Urinary bladder (tissue), 4 donors: Measurements from ENCODE around the gene ADK. TPM values are rescaled to one million over a fixed set of nuclear protein-coding genes. Genes with fewer than 3 reads are reported as not detected.

Experiments
- DNase-seq: peaks from one replicate; pipeline ENCODE4 v3.0.0-alpha.2; 2015; ENCODE audit errors: extremely low spot score
- H3K27ac ChIP-seq: one replicate; pipeline ENCODE4 v1.5.1; 2013; ENCODE audit warnings: low read depth, mild to moderate bottlenecking, moderate library complexity
- H3K36me3 ChIP-seq: one replicate; pipeline ENCODE4 v1.6.1; 2013; ENCODE audit warnings: mild to moderate bottlenecking, moderate library complexity; ENCODE audit not compliant: insufficient read depth
- H3K4me1 ChIP-seq: one replicate; pipeline ENCODE4 v1.6.1; 2013; ENCODE audit warnings: mild to moderate bottlenecking, moderate library complexity; ENCODE audit not compliant: insufficient read depth
- H3K4me3 ChIP-seq: one replicate; pipeline ENCODE4 v1.5.1; 2013; ENCODE audit warnings: low read depth, low read length
- WGBS: extraction: QIAGEN DNeasy Blood & Tissue Kit; methylation state at CpG from one replicate; pipeline ENCODE4 v1.1.7; 2013; 5-methylcytosine and 5-hydroxymethylcytosine counted together
- polyA plus RNA-seq: library from polyadenylated mRNA; stranded (reverse); fragments of 200-250 nt; gene quantifications from one replicate; pipeline ENCODE4 v1.2.3, GENCODE V29; 2013
- total RNA-seq: library from RNA; depleted of rRNA; stranded (reverse); fragments of >200 nt; gene quantifications from one replicate; pipeline ENCODE4 v1.2.3, GENCODE V29; 2014
- donor health status: healthy with polysubstance abuse.
- donor health status: healthy.

Gene ADK
- total RNA-seq (42.8 TPM), polyA plus RNA-seq (14.2 TPM)

DNA sequence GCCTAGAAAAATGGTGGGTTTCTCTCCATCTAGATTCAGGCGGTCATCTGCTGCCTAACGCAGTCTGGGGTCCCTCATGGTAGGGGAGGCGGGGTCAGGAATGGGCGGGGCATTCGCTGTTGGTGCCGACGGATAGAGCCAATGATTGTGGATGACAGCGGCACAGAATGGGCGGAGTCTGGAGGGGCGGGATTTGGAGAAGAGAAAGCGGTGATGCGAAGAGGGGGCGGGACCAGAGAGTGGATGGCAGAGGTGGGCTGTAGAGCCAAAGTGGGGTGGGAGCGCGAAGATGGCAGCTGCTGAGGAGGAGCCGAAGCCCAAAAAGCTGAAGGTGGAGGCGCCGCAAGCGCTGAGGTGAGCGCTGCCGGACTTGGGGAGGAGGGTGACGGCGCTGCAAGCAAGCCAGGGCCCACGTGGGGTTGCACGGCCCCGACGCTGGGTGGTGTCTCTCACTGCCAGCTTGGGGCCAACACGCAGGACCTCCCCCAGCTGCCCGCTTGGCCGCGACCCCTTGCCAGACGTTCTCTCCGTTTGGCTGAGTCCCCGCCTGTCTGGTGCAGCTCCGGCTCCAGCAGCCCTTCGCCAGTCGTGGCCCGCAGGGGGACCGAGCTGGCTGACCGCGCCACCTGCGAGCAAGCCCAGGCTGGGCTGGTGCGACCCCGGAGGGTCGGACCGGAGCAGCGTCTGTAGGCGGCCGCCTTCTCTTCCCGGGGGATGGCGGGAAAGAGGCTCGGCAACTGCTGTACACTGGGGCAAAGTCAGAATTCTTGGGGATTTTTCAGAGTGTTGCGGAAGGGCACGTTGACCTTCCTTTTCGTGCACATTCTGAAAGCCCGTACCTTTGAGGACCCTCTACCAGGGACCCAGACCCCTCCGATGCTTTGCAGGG lies at the start of gene ADK:
Gene ADK, plus strand, starts transcription at position 232 of the 889 bp plus-strand sequence. Its CDS starts 58 bp downstream, at position 290.
- peaks cover 3% of the 10 kb centered on the region for H3K36me3 ChIP-seq
- peak within 1 kb of the TSS; percentile 87 for H3K4me3 ChIP-seq
- DNase-seq = peak; percentile 98
- under 1% methylated on average over 57 of the region's 57 CpGs for WGBS
- H3K27ac ChIP-seq = peak within 1 kb of the TSS; percentile 53
- H3K4me1 ChIP-seq = peaks cover 1% of the 10 kb centered on the region

DNA sequence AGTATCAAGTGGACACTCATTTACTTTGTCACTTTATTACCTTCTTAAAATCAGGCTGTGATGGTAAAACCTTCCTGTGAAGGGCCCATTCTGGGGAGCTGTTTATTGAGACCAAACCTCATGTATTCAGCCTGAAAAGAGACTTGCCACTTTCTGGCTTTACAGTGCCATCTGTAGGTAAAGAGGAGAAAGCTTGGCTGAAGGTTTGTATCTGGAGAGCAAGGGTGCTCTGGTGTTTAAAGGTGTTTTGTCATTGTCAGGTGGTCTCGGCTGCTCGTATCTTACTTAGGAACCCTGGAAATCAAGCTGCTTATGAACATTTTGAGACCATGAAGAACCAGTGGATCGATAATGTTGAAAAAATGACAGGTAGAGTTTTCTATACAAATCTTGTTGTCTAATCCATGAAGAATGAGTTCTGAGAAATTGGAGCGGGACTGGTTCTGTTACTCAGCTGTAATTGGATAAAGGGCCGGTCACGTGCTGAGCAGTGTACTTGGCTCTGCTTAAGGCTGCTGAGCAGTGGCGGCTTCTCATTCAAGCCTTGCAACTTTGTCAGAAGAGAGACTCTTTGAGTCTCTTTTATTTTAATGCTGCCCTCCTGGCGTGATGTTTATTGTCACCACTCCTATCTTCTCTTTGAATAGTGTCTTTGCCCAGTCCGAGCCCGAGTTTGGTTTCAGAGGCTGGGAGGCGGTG lies 47.3 kb upstream of the ADK start:
- no peak for DNase-seq
- Histone ChIP-seq H3K4me3 (no peak overlapping the region), H3K4me1 (peaks cover 2% of the 10 kb centered on the region), H3K27ac (no peak overlapping the region), H3K36me3 (peaks cover 11% of the 10 kb centered on the region)
- 87% methylated on average over 11 of the region's 11 CpGs for WGBS

DNA sequence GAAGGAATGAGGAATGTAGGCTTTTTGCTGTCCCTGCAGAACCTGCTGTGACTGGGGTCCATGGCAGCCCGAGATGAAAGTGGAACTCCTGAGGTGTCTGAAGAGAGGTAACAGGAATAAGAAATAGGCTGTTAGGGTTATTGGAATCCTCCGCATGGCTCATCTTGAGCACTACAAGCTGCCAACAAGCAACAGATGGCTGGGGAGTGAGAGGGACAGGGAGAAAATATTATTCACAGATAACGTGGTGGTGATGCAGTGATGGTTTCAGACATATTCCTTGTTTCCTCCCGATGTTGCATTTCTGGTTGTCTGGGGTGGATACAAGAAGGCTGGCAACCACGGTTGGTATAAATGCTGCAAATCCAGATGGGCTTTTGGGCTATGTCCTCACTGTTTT lies 46.5 kb upstream of the ADK start:
- no peak overlapping the region for H3K4me3 ChIP-seq
- H3K36me3 ChIP-seq = peaks cover 12% of the 10 kb centered on the region
- no peak overlapping the region for H3K27ac ChIP-seq
- no peak for DNase-seq
- peaks cover under 1% of the 10 kb centered on the region for H3K4me1 ChIP-seq
- 83% methylated on average over 5 of the region's 5 CpGs for WGBS

DNA sequence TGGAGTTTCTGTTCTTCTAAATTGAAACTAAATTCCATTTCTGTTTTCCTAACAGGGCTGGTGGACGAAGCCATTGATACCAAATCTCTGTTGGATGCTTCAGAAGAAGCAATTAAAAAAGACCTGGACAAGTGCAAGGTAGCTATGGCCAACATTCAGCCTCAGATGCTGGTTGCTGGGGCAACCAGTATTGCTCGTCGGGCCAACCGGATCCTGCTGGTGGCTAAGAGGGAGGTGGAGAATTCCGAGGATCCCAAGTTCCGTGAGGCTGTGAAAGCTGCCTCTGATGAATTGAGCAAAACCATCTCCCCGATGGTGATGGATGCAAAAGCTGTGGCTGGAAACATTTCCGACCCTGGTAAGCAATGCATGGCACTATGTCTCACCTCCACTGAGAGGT lies 46.0 kb upstream of the ADK start:
- Histone ChIP-seq H3K4me1 (no peaks in the 10 kb centered on the region), H3K27ac (no peak overlapping the region), H3K36me3 (peaks cover 12% of the 10 kb centered on the region), H3K4me3 (no peak overlapping the region)
- DNase-seq = no peak
- WGBS = 88% methylated on average over 8 of the region's 8 CpGs

DNA sequence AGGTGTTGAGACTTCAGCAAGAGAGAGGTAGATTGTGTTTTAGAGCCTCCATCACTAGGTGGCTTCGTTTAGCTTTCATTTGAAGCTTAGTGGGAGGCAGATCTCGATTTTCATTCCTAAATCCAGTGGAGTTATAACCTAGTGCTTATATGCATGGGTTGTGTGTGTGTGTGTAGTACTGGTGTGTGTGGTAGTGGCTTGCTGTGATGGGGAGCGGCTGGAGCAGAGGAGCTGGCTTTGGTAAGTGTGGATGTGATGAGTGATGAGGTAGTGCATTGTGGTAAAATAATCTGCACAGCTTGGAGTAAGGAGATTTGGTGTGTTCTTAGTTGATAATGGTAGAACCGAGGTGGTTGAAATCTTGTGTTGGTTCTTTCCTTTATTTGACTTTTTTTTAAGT lies 43.6 kb upstream of the ADK start:
- Histone ChIP-seq H3K36me3 (peaks cover 13% of the 10 kb centered on the region), H3K4me3 (no peak overlapping the region), H3K27ac (no peak overlapping the region), H3K4me1 (no peaks in the 10 kb centered on the region)
- DNase-seq = no peak
- 73% methylated on average over 4 of the region's 4 CpGs for WGBS

- no peak for DNase-seq
- Histone ChIP-seq H3K4me3 (no peak overlapping the region), H3K27ac (no peak overlapping the region), H3K36me3 (peaks cover 13% of the 10 kb centered on the region), H3K4me1 (no peaks in the 10 kb centered on the region)
These were observed 41.6 kb upstream of the ADK start for GRCh38 chr10:74109452-74109851.

- WGBS = 73% methylated on average over 1 of the region's 1 CpG
- Histone ChIP-seq H3K4me3 (no peak overlapping the region), H3K27ac (no peak overlapping the region), H3K36me3 (peaks cover 15% of the 10 kb centered on the region), H3K4me1 (no peaks in the 10 kb centered on the region)
- DNase-seq = no peak
These were observed 40.9 kb upstream of the ADK start for GRCh38 chr10:74110120-74110519.

- peaks cover 11% of the 10 kb centered on the region for H3K36me3 ChIP-seq
- DNase-seq = no peak
- WGBS = 97% methylated on average over 14 of the region's 14 CpGs
- H3K4me1 ChIP-seq = no peaks in the 10 kb centered on the region
- no peak overlapping the region for H3K27ac ChIP-seq
- no peak overlapping the region for H3K4me3 ChIP-seq
These were observed 39.2 kb upstream of the ADK start for GRCh38 chr10:74111799-74112198.

DNA sequence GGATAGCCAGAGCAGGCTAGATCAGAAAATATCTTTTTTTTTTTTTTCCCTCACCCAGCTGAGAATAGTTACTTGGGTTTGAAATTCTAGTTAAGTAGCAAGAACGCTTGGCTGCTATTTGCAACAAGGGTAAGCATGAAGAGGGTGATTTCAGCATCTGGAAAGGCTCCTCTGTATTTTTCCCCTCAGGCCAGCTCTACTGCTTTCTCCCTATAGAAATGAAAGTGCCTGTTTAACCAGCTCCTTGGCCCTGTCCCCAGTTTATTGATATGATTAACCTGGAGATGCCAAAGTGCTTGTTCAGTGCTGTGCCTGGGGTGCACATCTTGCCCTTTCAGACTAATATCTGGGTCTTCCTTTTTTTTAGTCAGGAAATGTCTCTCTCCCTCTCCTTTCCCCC lies 37.5 kb upstream of the ADK start:
- no peaks in the 10 kb centered on the region for H3K4me1 ChIP-seq
- no peak for DNase-seq
- no peak overlapping the region for H3K4me3 ChIP-seq
- peaks cover 9% of the 10 kb centered on the region for H3K36me3 ChIP-seq
- H3K27ac ChIP-seq = no peak overlapping the region
- WGBS = 83% methylated on average over 1 of the region's 1 CpG

- H3K27ac ChIP-seq = no peak overlapping the region
- DNase-seq = no peak
- H3K4me1 ChIP-seq = no peaks in the 10 kb centered on the region
- H3K36me3 ChIP-seq = peaks cover 7% of the 10 kb centered on the region
- WGBS = 81% methylated on average over 12 of the region's 12 CpGs
- no peak overlapping the region for H3K4me3 ChIP-seq
These were observed 37.0 kb upstream of the ADK start for GRCh38 chr10:74114041-74114448.

DNA sequence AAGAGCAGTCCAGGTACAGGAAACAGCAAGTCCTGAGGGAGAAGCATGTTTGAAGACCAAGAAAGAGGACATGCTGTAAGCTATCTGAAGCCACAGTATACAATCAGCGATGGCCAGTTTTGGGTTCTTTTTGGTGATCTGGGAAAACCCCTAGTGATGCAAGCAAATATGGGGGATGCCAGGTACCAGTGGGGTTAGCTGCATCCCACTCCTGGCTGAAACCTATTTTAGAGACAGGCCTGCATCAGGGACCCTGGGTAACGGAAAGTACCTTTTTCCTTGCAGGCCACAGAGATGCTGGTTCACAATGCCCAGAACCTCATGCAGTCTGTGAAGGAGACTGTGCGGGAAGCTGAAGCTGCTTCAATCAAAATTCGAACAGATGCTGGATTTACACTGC lies 33.3 kb upstream of the ADK start:
- Histone ChIP-seq H3K4me3 (no peak overlapping the region), H3K36me3 (peaks cover 6% of the 10 kb centered on the region), H3K27ac (no peak overlapping the region), H3K4me1 (no peaks in the 10 kb centered on the region)
- 91% methylated on average over 4 of the region's 4 CpGs for WGBS
- DNase-seq = no peak

DNA sequence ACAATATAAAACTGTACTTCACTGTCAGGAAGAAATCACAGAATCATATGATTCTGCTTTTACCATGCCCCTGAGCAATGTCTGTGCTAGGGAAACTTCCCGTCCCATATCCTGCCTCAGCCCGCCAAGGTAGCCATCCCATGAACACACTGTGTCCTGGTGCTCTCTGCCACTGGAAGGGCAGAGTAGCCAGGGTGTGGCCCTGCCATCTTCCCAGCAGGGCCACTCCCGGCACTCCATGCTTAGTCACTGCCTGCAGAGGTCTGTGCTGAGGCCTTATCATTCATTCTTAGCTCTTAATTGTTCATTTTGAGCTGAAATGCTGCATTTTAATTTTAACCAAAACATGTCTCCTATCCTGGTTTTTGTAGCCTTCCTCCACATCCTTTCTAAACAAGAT lies 32.2 kb upstream of the ADK start:
- H3K4me3 ChIP-seq = no peak overlapping the region
- no peak overlapping the region for H3K27ac ChIP-seq
- H3K36me3 ChIP-seq = peaks cover 8% of the 10 kb centered on the region
- no peak for DNase-seq
- 80% methylated on average over 3 of the region's 3 CpGs for WGBS
- H3K4me1 ChIP-seq = no peaks in the 10 kb centered on the region

DNA sequence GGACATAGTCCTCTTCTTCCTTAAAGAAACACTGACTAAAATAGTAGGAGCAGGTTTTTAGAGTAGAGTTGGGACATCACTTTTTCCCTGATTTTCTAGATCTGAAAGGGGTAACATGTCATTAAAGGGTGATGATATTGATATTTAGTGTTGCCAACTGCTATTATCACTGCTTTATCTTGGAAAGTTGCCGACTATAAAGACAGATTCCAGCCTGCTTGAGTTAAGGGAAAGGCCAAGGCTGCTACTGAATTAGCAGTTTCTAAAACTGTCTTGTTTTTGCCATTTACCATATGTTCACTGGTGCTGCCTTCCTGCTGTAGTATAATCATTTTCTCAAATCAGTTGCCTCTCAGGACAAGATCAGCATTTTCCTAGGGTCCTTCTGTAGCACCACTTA lies 30.1 kb upstream of the ADK start:
- no peak for DNase-seq
- H3K4me1 ChIP-seq = no peaks in the 10 kb centered on the region
- peaks cover 4% of the 10 kb centered on the region for H3K36me3 ChIP-seq
- 22% methylated on average over 1 of the region's 1 CpG for WGBS
- H3K4me3 ChIP-seq = no peak overlapping the region
- H3K27ac ChIP-seq = no peak overlapping the region

- Histone ChIP-seq H3K4me1 (no peaks in the 10 kb centered on the region), H3K36me3 (peaks cover 4% of the 10 kb centered on the region), H3K27ac (no peak overlapping the region), H3K4me3 (no peak overlapping the region)
- 48% methylated on average over 1 of the region's 1 CpG for WGBS
- DNase-seq = no peak
These were observed 29.7 kb upstream of the ADK start for GRCh38 chr10:74121368-74121767.
